Measurements from ENCODE around the gene PPP2R2C. TPM values are rescaled to one million over a fixed set of nuclear protein-coding genes. Genes with fewer than 3 reads are reported as not detected.

PPP2R2C gene
- total and polyA plus RNA-seq, 12 donors: 0.14 to 10.6 (median 4.2) TPM

GRCh38 chr4:6437826-6438238, 34.6 kb downstream of the PPP2R2C start:
- no peak for TF ChIP-seq CTCF (IDR thresholded peaks at IDR 0.05)
- H3K27ac ChIP-seq: no peak overlapping the region
- intact Hi-C loops (cut with DNase I): no loop called here
- H3K9me3 ChIP-seq: peaks cover 0 to 23% (median 8%) of the 10 kb centered on the region in 11 donors
- no peak for DNase-seq
- H3K4me1 ChIP-seq: no peaks in the 10 kb centered on the region
- WGBS, 2 donors: 64 to 71% methylated on average over 5 of the region's 5 CpGs
- H3K4me3 ChIP-seq: no peak overlapping the region
- ATAC-seq: no peak
- no peaks in the 10 kb centered on the region for H3K36me3 ChIP-seq
- peaks cover 0 to 32% (median 6%) of the 10 kb centered on the region in 7 donors for H3K27me3 ChIP-seq

GRCh38 chr4:6435010-6435409, 37.4 kb downstream of the PPP2R2C start:
- Histone ChIP-seq H3K36me3 (no peaks in the 10 kb centered on the region), H3K9me3 (peaks cover 0 to 23% (median 8%) of the 10 kb centered on the region in 11 donors), H3K27ac (no peak overlapping the region), H3K27me3 (peaks cover 0 to 17% (median 2%) of the 10 kb centered on the region in 7 donors), H3K4me1 (no peaks in the 10 kb centered on the region), H3K4me3 (no peak overlapping the region)
- no peak for DNase-seq
- no peak for ATAC-seq
- no peak for TF ChIP-seq CTCF (IDR thresholded peaks at IDR 0.05)
- intact Hi-C loops (cut with DNase I): no loop called here

- Histone ChIP-seq H3K4me1 (no peaks in the 10 kb centered on the region), H3K27me3 (peaks cover 0 to 22% (median 3%) of the 10 kb centered on the region in 7 donors), H3K36me3 (no peaks in the 10 kb centered on the region), H3K9me3 (peaks cover 0 to 17% (median 8%) of the 10 kb centered on the region in 11 donors), H3K27ac (no peak overlapping the region), H3K4me3 (no peak overlapping the region)
- WGBS, 2 donors: 45 to 58% methylated on average over 4 of the region's 4 CpGs
- ATAC-seq (no peak), DNase-seq (no peak)
- intact Hi-C loops (cut with DNase I): no loop called here
- TF ChIP-seq CTCF (IDR thresholded peaks at IDR 0.05): no peak
Measured at GRCh38 chr4:6430927-6431326, 41.5 kb downstream of the PPP2R2C start.

- no peak for TF ChIP-seq CTCF (IDR thresholded peaks at IDR 0.05)
- intact Hi-C loops (cut with DNase I): no loop called here
- Histone ChIP-seq H3K9me3 (no peaks in the 10 kb centered on the region), H3K27ac (no peak overlapping the region), H3K27me3 (peaks cover 0 to 42% (median 8%) of the 10 kb centered on the region in 7 donors), H3K4me3 (no peak overlapping the region), H3K4me1 (no peaks in the 10 kb centered on the region), H3K36me3 (no peaks in the 10 kb centered on the region)
- no peak for ATAC-seq
- 22 to 46% methylated on average over 5 of the region's 5 CpGs for WGBS, 2 donors
- DNase-seq: no peak
Measured at GRCh38 chr4:6427439-6428090, 44.8 kb downstream of the PPP2R2C start.
